ENCODE measurements around the gene REM1.

GRCh38 chr20:31496761-31497295, 21.7 kb downstream of the REM1 start:
- TF ChIP-seq CTCF (IDR thresholded peaks at IDR 0.05): no peak
- TF ChIP-seq POLR2A (IDR thresholded peaks at IDR 0.05): no peak

Data from Peyer's patch (tissue), 4 donors.